CD14-positive monocyte (primary cell): ENCODE data around the gene PPP1CC. TPM values are rescaled to one million over a fixed set of nuclear protein-coding genes. Genes with fewer than 3 reads are reported as not detected.
A peak's percentile ranks its signal among the peaks of the same experiment; 100 is the strongest.

ENCODE experiments used
- DNase-seq, 3 donors: peaks; one replicate each; pipeline ENCODE4 v3.0.0-alpha.2; 2011 to 2022
- H2AFZ ChIP-seq: 2 replicates; pipeline ENCODE4 v1.6.0; 2012; ENCODE audit warnings: mild to moderate bottlenecking, low read depth, low read length, inconsistent platforms; ENCODE audit not compliant: insufficient read depth, poor library complexity, severe bottlenecking
- H3K27ac ChIP-seq, 2 donors: 1 replicate in 1 of 2; 2 replicates in 1 of 2; pipeline ENCODE4 v1.5.1; 2012 to 2013; ENCODE audit warnings: low read length in 2 of 2, control low read depth in 1 of 2, inconsistent platforms in 1 of 2, low read depth in 1 of 2, mild to moderate bottlenecking in 1 of 2
- H3K27me3 ChIP-seq, 2 donors: one replicate each; pipeline versions ENCODE4 v1.6.0 to v1.6.1; 2011 to 2013; ENCODE audit warnings: low read length in 2 of 2; ENCODE audit not compliant: control insufficient read depth in 2 of 2, insufficient read depth in 2 of 2
- H3K36me3 ChIP-seq, 2 donors: replicated peaks in 1 of 2; 1 replicate in 1 of 2; 2 replicates in 1 of 2; pipeline versions ENCODE4 v1.5.1 to v1.6.1; 2012 to 2013; ENCODE audit warnings: low read length in 2 of 2, control low read depth in 1 of 2, inconsistent platforms in 1 of 2, mild to moderate bottlenecking in 1 of 2; ENCODE audit not compliant: insufficient read depth in 2 of 2, control insufficient read depth in 1 of 2
- H3K4me1 ChIP-seq, 2 donors: 1 replicate in 1 of 2; 2 replicates in 1 of 2; pipeline versions ENCODE4 v1.5.1 to v1.6.1; 2012 to 2013; ENCODE audit warnings: low read length in 2 of 2, control low read depth in 1 of 2, inconsistent platforms in 1 of 2, mild to moderate bottlenecking in 1 of 2, moderate library complexity in 1 of 2; ENCODE audit not compliant: insufficient read depth in 2 of 2, control insufficient read depth in 1 of 2
- H3K4me2 ChIP-seq: replicated peaks from 2 replicates; pipeline ENCODE3; 2012; ENCODE audit warnings: low read length, moderate library complexity, mild to moderate bottlenecking; ENCODE audit not compliant: poor library complexity, severe bottlenecking; ENCODE audit errors: extremely low read depth
- H3K4me3 ChIP-seq, 3 experiments: fragments of 200-600 bp in 1 of 3; sonication (generic) in 1 of 3; replicated peaks in 1 of 3; 1 replicate in 2 of 3; 2 replicates in 1 of 3; pipeline ENCODE4 v1.5.1; 2011 to 2013; ENCODE audit warnings: low read length in 3 of 3, mild to moderate bottlenecking in 3 of 3, control low read depth in 2 of 3, low read depth in 2 of 3, inconsistent platforms in 1 of 3, moderate library complexity in 1 of 3
- H3K79me2 ChIP-seq: 2 replicates; pipeline ENCODE4 v1.6.0; 2012; ENCODE audit warnings: mild to moderate bottlenecking, control low read depth, inconsistent platforms, low read length, moderate library complexity; ENCODE audit not compliant: insufficient read depth
- H3K9ac ChIP-seq: 2 replicates; pipeline ENCODE4 v1.6.0; 2017; ENCODE audit warnings: low read length, mild to moderate bottlenecking; ENCODE audit not compliant: insufficient read depth, poor library complexity, severe bottlenecking
- H3K9me3 ChIP-seq, 2 donors: replicated peaks in 1 of 2; 1 replicate in 1 of 2; 2 replicates in 1 of 2; pipeline versions ENCODE4 v1.5.1 to v1.6.1; 2012 to 2013; ENCODE audit warnings: low read length in 2 of 2, control low read depth in 1 of 2; ENCODE audit not compliant: control insufficient read depth in 1 of 2, insufficient read depth in 1 of 2
- H4K20me1 ChIP-seq: 2 replicates; pipeline ENCODE4 v1.6.0; 2012; ENCODE audit warnings: mild to moderate bottlenecking, low read length, control low read depth, moderate library complexity; ENCODE audit not compliant: insufficient read depth
- H3K27ac Mint-ChIP-seq, 7 donors: one replicate each; pipeline ENCODE4 v1.8.0; 2020; ENCODE audit warnings: mild to moderate bottlenecking in 7 of 7, mixed read lengths in 7 of 7, moderate library complexity in 6 of 7, inconsistent platforms in 2 of 7
- H3K27me3 Mint-ChIP-seq, 3 donors: one replicate each; pipeline ENCODE4 v1.8.0; 2021 to 2022; ENCODE audit warnings: low read depth in 3 of 3, mild to moderate bottlenecking in 3 of 3, mixed read lengths in 3 of 3, moderate library complexity in 3 of 3, inconsistent platforms in 1 of 3
- H3K36me3 Mint-ChIP-seq, 2 donors: one replicate each; pipeline ENCODE4 v1.8.0; 2020; ENCODE audit warnings: mixed read lengths in 2 of 2, inconsistent platforms in 1 of 2, mild to moderate bottlenecking in 1 of 2
- H3K4me1 Mint-ChIP-seq: one replicate; pipeline ENCODE4 v1.8.0; 2020; ENCODE audit warnings: mild to moderate bottlenecking, mixed read lengths
- H3K4me3 Mint-ChIP-seq, 2 donors: one replicate each; pipeline ENCODE4 v1.8.0; 2020; ENCODE audit warnings: mild to moderate bottlenecking in 2 of 2, mixed read lengths in 2 of 2, moderate library complexity in 1 of 2
- H3K9me3 Mint-ChIP-seq, 7 donors: one replicate each; pipeline ENCODE4 v1.8.0; 2020 to 2022; ENCODE audit warnings: mixed read lengths in 7 of 7, mild to moderate bottlenecking in 6 of 7, moderate library complexity in 6 of 7, inconsistent platforms in 2 of 7
- CTCF ChIP-seq: fragments of 200-600 bp; IDR thresholded peaks from one replicate; pipeline ENCODE4 v1.8.0; 2022; ENCODE audit warnings: antibody characterized with exemption, mild to moderate bottlenecking
- WGBS: methylation state at CpG from one replicate; pipeline ENCODE4 v1.1.5; 2013; ENCODE audit warnings: missing lambda C conversion rate; ENCODE audit not compliant: insufficient coverage; 5-methylcytosine and 5-hydroxymethylcytosine counted together
- intact Hi-C, 2 donors: fragments of 100-400 bp; cut with micrococcal nuclease; formaldehyde crosslinking; loops; one replicate each; pipeline versions ENCODE4 v1.15.0 to v1.15.1; 2023
- polyA plus RNA-seq, 3 donors: library from polyadenylated mRNA; depleted of rRNA in 1 of 3; unstranded in 2 of 3; stranded (reverse) in 1 of 3; fragments of 300-500 nt in 2 of 3; fragments of >200 nt in 1 of 3; fragmentation: Illumina TruSeq in 2 of 3; gene quantifications; 1 replicate in 2 of 3; 2 replicates in 1 of 3; pipeline ENCODE4 v1.2.3, GENCODE V29; 2012 to 2021

The PPP1CC gene
- polyA plus RNA-seq, 3 donors, result 63.2 to 139 (median 128) TPM

- H3K36me3 Mint-ChIP-seq, result no peaks in the 10 kb centered on the region
- intact Hi-C loops, result no loop called here
- H3K27ac ChIP-seq, result no peak overlapping the region
- DNase-seq, result no peak
- no peaks in the 10 kb centered on the region for H4K20me1 ChIP-seq
- 100% methylated on average over 2 of the region's 3 CpGs for WGBS
- H3K4me1 ChIP-seq, result no peaks in the 10 kb centered on the region
- H3K4me2 ChIP-seq, result no peak overlapping the region
- no peaks in the 10 kb centered on the region for H3K79me2 ChIP-seq
- H3K9ac ChIP-seq, result no peak overlapping the region
- H3K27me3 Mint-ChIP-seq, result peaks cover 0 to 2% (median 2%) of the 10 kb centered on the region in 3 donors
- no peaks in the 10 kb centered on the region for H3K36me3 ChIP-seq
- no peaks in the 10 kb centered on the region for H3K9me3 ChIP-seq
- H3K9me3 Mint-ChIP-seq, result no peaks in the 10 kb centered on the region
- H3K27me3 ChIP-seq, result no peaks in the 10 kb centered on the region
- H3K27ac Mint-ChIP-seq, result peak overlapping the region in 1 of 7 donors; percentile 53
- peaks cover 2% of the 10 kb centered on the region for H3K4me1 Mint-ChIP-seq
- H3K4me3 Mint-ChIP-seq, result no peak overlapping the region
- no peak for TF ChIP-seq CTCF
- no peak overlapping the region for H3K4me3 ChIP-seq
- H2AFZ ChIP-seq, result no peak overlapping the region
These were observed 11.6 kb upstream of the PPP1CC start for GRCh38 chr12:110754101-110754793.

- Mint-ChIP-seq H3K36me3 (no peaks in the 10 kb centered on the region), H3K4me1 (peaks cover 11% of the 10 kb centered on the region), H3K9me3 (peaks cover 0 to 1% (median 0%) of the 10 kb centered on the region in 7 donors), H3K4me3 (no peak overlapping the region), H3K27ac (peak overlapping the region in 1 of 7 donors; percentile 7), H3K27me3 (no peaks in the 10 kb centered on the region)
- WGBS, result 93% methylated on average over 4 of the region's 13 CpGs
- Histone ChIP-seq H3K79me2 (no peaks in the 10 kb centered on the region), H3K27ac (no peak overlapping the region), H2AFZ (no peak overlapping the region), H3K9me3 (no peaks in the 10 kb centered on the region), H3K4me1 (no peaks in the 10 kb centered on the region), H4K20me1 (no peaks in the 10 kb centered on the region), H3K9ac (no peak overlapping the region), H3K27me3 (no peaks in the 10 kb centered on the region), H3K4me3 (no peak overlapping the region), H3K4me2 (no peak overlapping the region), H3K36me3 (no peaks in the 10 kb centered on the region)
- TF ChIP-seq CTCF, result no peak
- intact Hi-C loops, result no loop called here
- DNase-seq, result no peak
These were observed 8.2 kb upstream of the PPP1CC start for GRCh38 chr12:110750784-110751461.
